Uterus (tissue), 4 donors: ENCODE results near the gene DDAH2. TPM values are rescaled to one million over a fixed set of nuclear protein-coding genes. Genes with fewer than 3 reads are reported as not detected.
A peak's percentile ranks its signal among the peaks of the same experiment; 100 is the strongest.

ENCODE experiments used
- DNase-seq, 2 donors: peaks; one replicate each; pipeline ENCODE4 v3.0.0-alpha.2; 2019 to 2020
- H3K27ac ChIP-seq, 2 donors: fragments of 200-600 bp; sonication (generic); 1 replicate in 1 of 2; 2 replicates in 1 of 2; pipeline ENCODE4 v1.5.1; 2016 to 2018
- H3K27me3 ChIP-seq, 2 donors: fragments of 200-600 bp; sonication (generic); one replicate each; pipeline ENCODE4 v1.5.1; 2018 to 2019; ENCODE audit warnings: control low read depth in 1 of 2
- H3K36me3 ChIP-seq, 2 donors: fragments of 200-600 bp; sonication (generic); one replicate each; pipeline ENCODE4 v1.5.1; 2019; ENCODE audit warnings: control low read depth in 1 of 2
- H3K4me1 ChIP-seq, 2 donors: fragments of 200-600 bp; sonication (generic); one replicate each; pipeline ENCODE4 v1.5.1; 2018 to 2019; ENCODE audit warnings: control low read depth in 1 of 2
- H3K4me3 ChIP-seq, 2 donors: fragments of 200-600 bp; sonication (generic); 1 replicate in 1 of 2; 2 replicates in 1 of 2; pipeline ENCODE4 v1.5.1; 2018 to 2019; ENCODE audit warnings: mild to moderate bottlenecking in 1 of 2
- H3K9me3 ChIP-seq, 2 donors: fragments of 200-600 bp; sonication (generic); one replicate each; pipeline ENCODE4 v1.5.1; 2019; ENCODE audit warnings: control low read depth in 1 of 2
- CTCF ChIP-seq, 4 experiments: fragments of 200-600 bp in 2 of 4; fragments of 450-650 bp in 2 of 4; sonication (generic) in 2 of 4; IDR thresholded peaks; one replicate each; pipeline ENCODE4 v1.5.1; 2016 to 2019; ENCODE audit warnings: antibody characterized with exemption in 4 of 4, mild to moderate bottlenecking in 2 of 4, moderate library complexity in 1 of 4
- POLR2A ChIP-seq, 2 donors: fragments of 450-650 bp; IDR thresholded peaks; one replicate each; pipeline ENCODE4 v1.6.1; 2016; ENCODE audit warnings: antibody characterized with exemption in 2 of 2, mild to moderate bottlenecking in 1 of 2, moderate library complexity in 1 of 2
- intact Hi-C: fragments of 100-400 bp; cut with DNase I; formaldehyde crosslinking; loops from one replicate; pipeline ENCODE4 v1.15.1; 2023; ENCODE audit warnings: low total_unique reads
- total RNA-seq, 4 donors: library from RNA; depleted of rRNA in 3 of 4; stranded (reverse); fragments of >200 nt in 3 of 4; gene quantifications; one replicate each; pipeline versions ENCODE4 v1.1.0 to v1.2.4, GENCODE V29; 2014 to 2023
- donor health status: DM: yes; HTN: yes; CAD: no.

DDAH2 gene
- total RNA-seq, 4 donors from 2014 or later = 97.6 to 240 (median 158) TPM

GRCh38 chr6:31764198-31764597, 35.1 kb upstream of the DDAH2 start:
- no peak for TF ChIP-seq CTCF (IDR thresholded peaks at IDR 0.05)
- no peak for TF ChIP-seq POLR2A (IDR thresholded peaks at IDR 0.05)
- Histone ChIP-seq H3K4me3 (no peak overlapping the region), H3K27ac (peak overlapping the region; percentile 24 to 48), H3K36me3 (no peaks in the 10 kb centered on the region), H3K4me1 (no peaks in the 10 kb centered on the region), H3K9me3 (no peaks in the 10 kb centered on the region), H3K27me3 (no peaks in the 10 kb centered on the region)
- intact Hi-C loops = no loop called here
- no peak for DNase-seq

DNA sequence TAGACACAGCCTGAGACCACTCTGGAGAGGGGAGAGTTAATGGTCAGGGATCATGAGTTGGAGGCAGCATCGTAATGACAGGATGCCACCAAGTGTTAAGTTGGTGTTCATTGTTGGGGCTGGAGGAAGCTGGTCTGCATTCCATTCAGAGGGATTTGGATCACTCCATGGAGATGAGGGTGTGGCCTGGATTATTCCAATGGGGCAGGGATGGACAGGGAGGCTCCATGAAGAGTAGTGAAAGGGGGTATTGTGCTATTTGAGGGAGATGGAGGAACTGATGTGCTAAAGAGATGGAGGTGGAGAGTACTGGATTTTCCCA, 34.5 kb upstream of the DDAH2 start:
- no peak for DNase-seq
- intact Hi-C loops = no loop called here
- peak overlapping the region in 1 of 2 donors; percentile 48 for H3K27ac ChIP-seq
- H3K27me3 ChIP-seq = no peaks in the 10 kb centered on the region
- H3K9me3 ChIP-seq = no peaks in the 10 kb centered on the region
- H3K4me3 ChIP-seq = no peak overlapping the region
- TF ChIP-seq CTCF (IDR thresholded peaks at IDR 0.05) = no peak
- TF ChIP-seq POLR2A (IDR thresholded peaks at IDR 0.05) = no peak
- H3K36me3 ChIP-seq = no peaks in the 10 kb centered on the region
- no peaks in the 10 kb centered on the region for H3K4me1 ChIP-seq

DNA sequence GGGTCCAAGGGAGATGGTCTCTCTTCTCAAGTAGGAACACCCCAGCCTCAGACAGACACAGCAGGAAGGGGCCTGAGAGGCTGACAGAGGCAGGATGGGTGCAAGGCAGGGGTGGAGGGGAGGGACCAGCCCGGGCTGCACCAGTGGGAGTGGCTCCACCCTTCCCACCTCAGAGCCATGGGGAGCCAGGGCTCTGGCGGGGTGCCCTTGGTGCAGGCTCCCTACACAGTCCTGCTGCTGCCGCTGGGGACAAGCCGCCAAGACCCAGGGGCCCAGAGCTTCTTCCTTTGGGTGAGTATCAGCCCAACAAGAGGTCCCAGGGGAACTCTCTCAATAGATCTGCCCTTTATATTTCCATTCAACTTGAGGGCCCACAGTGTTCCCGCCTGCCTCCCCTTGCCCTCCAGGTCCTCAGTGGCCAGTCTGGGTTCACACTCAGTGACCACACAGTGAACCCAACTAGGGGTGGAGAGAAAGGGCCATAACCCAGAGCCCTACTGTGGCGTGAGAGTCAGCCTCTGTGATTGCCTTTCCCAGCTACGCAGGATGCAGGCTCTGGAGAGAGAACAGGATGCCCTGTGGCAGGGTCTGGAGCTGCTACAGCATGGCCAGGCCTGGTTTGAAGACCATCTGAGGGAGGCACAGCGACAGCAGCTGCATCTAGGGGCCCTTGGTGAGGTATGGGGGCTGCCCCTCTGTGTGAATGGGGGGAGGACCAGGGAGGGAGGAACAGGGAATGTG, 33.9 kb upstream of the DDAH2 start:
- intact Hi-C loops = no loop called here
- no peaks in the 10 kb centered on the region for H3K9me3 ChIP-seq
- peak overlapping the region in 1 of 2 donors; percentile 48 for H3K27ac ChIP-seq

DNA sequence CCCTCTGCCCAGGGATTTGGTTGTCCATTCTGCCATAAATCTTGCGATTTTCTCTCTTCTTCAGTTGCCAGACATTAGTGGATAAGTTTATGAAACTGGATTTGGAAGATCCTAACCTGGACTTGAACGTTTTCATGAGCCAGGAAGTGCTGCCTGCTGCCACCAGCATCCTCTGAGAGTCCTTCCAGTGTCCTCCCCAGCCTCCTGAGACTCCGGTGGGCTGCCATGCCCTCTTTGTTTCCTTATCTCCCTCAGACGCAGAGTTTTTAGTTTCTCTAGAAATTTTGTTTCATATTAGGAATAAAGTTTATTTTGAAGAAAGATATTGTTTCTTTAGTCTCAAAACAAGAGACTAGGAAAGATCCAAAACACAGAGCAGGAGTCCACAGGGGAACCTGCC, 33.3 kb upstream of the DDAH2 start, which contains the start of gene SAPCD1:
Gene SAPCD1 (plus strand): TSS at position 301 of the 400 bp plus-strand sequence. CDS start 399 bp downstream, outside the sequence.
- Histone ChIP-seq H3K36me3 (no peaks in the 10 kb centered on the region), H3K4me1 (no peaks in the 10 kb centered on the region), H3K27ac (peak within 1 kb of the TSS in 1 of 2 donors; percentile 48), H3K4me3 (no peak within 1 kb of the TSS), H3K9me3 (no peaks in the 10 kb centered on the region), H3K27me3 (no peaks in the 10 kb centered on the region)
- intact Hi-C loops = no loop called here
- no peak for DNase-seq
- TF ChIP-seq POLR2A (IDR thresholded peaks at IDR 0.05) = no peak
- TF ChIP-seq CTCF (IDR thresholded peaks at IDR 0.05) = no peak

More for the DNA sequence above, 33.9 kb upstream of the DDAH2 start:
- TF ChIP-seq POLR2A (IDR thresholded peaks at IDR 0.05) = no peak
- TF ChIP-seq CTCF (IDR thresholded peaks at IDR 0.05) = no peak
- Histone ChIP-seq H3K4me1 (no peaks in the 10 kb centered on the region), H3K27me3 (no peaks in the 10 kb centered on the region), H3K4me3 (no peak overlapping the region), H3K36me3 (no peaks in the 10 kb centered on the region)
- DNase-seq = no peak

- no peak for DNase-seq
- no peak for TF ChIP-seq CTCF (IDR thresholded peaks at IDR 0.05)
- no peak for TF ChIP-seq POLR2A (IDR thresholded peaks at IDR 0.05)
- Histone ChIP-seq H3K27ac (no peak overlapping the region), H3K4me3 (no peak overlapping the region), H3K36me3 (no peaks in the 10 kb centered on the region), H3K27me3 (no peaks in the 10 kb centered on the region), H3K9me3 (no peaks in the 10 kb centered on the region), H3K4me1 (no peaks in the 10 kb centered on the region)
- intact Hi-C loops = no loop called here
Observed at GRCh38 chr6:31761343-31761742, 32.2 kb upstream of the DDAH2 start.
